Measurements from ENCODE around the gene CYP2U1.

- TF ChIP-seq CTCF (IDR thresholded peaks at IDR 0.05; ENCODE audit: extremely low read depth in 1 of 2, insufficient read depth in 1 of 2, low read depth in 1 of 2, low read length in 2 of 2) (no peak), JUN (IDR thresholded peaks at IDR 0.05; ENCODE audit: borderline replicate concordance, insufficient read depth, insufficient read length, low read depth) (no peak), POLR2A (IDR thresholded peaks at IDR 0.05; ENCODE audit: low read depth, low read length) (no peak), EZH2 (IDR thresholded peaks at IDR 0.05; ENCODE audit: borderline replicate concordance, low read depth, low read length, severe bottlenecking) (no peak), GATA2 (IDR thresholded peaks at IDR 0.05; ENCODE audit: insufficient read depth, insufficient read length, low read depth, low read length) (no peak)
These were observed 3.9 kb downstream of the CYP2U1 start for GRCh38 chr4:107935246-107935645.
